HG03575 (cell line): Measurements from ENCODE around the gene NAA11.
"Not testable (repeated sequence)": the region's sequence is repeated elsewhere in the genome, so short reads cannot be mapped to it uniquely, and the experiment has no call there.

ENCODE experiments used
- ATAC-seq: cut with Tn5 transposase; IDR thresholded peaks from one replicate; pipeline ENCODE4 v1.9.1; 2021; ENCODE audit not compliant: unreplicated experiment, insufficient number of reproducible peaks, low FRiP score; ENCODE audit errors: extremely low read depth

Gene NAA11

DNA sequence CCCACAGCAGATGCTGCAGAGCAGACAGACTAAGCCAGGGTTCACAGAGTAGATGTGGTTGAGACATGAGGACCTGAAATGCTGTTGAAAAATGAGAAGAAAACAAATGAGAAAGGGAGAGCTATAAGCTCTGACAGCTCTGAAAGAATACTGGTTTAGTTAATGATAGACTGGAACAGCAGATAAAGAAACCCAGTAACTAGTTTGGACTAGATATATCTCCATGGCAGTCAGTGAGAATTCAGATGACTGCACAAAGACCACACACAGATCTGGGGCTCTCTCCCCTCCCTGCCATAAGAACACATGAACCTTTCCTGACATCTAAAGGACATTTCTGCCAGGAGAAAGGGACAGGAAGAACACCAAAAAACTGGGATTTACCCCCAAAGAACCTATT is 8.2 kb downstream of the NAA11 start:
- ATAC-seq, result no peak

DNA sequence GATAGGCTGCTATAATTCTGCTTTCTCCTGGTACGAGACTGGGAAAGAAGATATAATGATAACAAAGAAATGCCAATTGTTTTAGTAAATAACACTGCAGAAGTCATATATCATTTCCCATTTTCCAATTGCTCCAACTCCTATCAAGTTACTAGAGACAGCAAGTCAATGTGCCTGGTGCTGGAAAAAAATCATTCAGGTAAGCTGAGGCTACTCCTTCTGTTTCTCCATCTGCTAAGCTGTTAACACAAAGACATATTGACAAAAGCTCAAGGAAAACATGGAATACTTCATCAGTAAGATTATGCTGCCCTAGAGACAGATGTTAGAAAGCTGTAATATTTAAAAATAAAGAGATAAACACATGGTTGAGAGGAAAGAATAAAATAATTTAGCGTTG is 10.0 kb downstream of the NAA11 start:
- ATAC-seq, result no peak

- ATAC-seq, result no peak
Measured at GRCh38 chr4:79311279-79311678, 14.6 kb downstream of the NAA11 start.

DNA sequence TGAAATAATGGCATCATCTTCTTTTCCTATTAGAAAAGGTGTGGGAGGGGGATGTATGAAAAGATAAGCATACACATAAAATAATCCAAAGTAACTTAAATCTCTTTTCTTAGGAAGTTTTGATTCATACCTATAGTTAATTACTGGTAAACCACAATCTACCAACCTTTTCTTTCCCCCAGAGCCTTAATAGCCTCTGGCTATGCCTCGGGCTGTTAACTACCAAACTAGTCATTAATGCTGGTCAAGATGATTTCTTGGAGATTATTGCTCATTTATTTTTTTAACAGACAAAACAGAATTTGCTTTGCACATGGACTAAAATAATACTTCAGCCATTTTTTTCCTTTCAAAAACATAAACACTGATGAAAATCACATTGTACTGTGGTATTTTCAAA is 16.9 kb downstream of the NAA11 start:
- no peak for ATAC-seq

DNA sequence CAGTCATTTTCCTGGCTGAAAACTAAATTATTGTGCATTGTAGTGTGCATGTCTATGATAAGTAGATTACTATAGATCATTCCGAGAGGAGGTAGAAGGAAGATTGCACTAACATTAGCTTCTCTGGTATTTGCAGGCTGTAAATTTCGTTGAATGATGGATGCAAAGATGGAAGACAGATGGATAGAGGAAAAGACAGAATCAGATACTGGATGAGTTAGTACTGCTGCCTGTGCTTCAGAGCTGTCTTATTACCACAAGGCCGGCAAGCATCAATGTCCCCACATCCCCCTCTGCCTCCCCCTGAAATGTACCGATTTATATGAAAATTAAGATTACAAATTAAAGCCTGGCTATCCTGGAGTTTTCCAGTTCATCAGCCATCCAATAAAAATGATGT is 17.7 kb downstream of the NAA11 start:
- no peak for ATAC-seq

GRCh38 chr4:79306795-79307194 is 19.1 kb downstream of the NAA11 start:
- ATAC-seq, result no peak

DNA sequence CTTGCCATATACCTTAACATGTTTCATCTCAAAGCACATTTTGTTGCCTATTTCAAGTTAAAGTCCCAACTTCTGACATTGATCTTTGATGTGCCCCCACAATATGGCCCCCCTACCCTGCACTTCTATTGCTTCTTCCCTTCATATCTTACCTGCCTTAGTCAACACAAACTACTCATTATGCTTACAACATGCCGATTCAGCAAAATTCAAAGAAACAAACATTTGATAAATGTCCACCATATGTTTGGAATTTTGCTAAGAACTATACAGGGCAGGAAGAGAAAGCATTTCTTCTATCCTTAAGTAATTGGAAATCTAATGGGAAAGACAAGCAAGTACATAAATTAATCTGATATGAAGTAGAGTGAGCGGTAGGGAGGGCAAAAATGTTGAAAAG is 25.6 kb downstream of the NAA11 start:
- no peak for ATAC-seq

- no peak for ATAC-seq
Measured at GRCh38 chr4:79298484-79298883, 27.4 kb downstream of the NAA11 start.

- no peak for ATAC-seq
Measured at GRCh38 chr4:79298027-79298426, 27.8 kb downstream of the NAA11 start.

- ATAC-seq, result no peak
Measured at GRCh38 chr4:79297479-79297878, 28.4 kb downstream of the NAA11 start.

- no peak for ATAC-seq
Measured at GRCh38 chr4:79296768-79297428, 29.0 kb downstream of the NAA11 start.

- no peak for ATAC-seq
Measured at GRCh38 chr4:79295086-79295485, 30.8 kb downstream of the NAA11 start.

- ATAC-seq, result no peak
Measured at GRCh38 chr4:79294064-79294463, 31.8 kb downstream of the NAA11 start.

- ATAC-seq, result no peak
Measured at GRCh38 chr4:79292008-79292407, 33.9 kb downstream of the NAA11 start.

- ATAC-seq, result no peak
Measured at GRCh38 chr4:79290376-79290775, 35.5 kb downstream of the NAA11 start.

- ATAC-seq, result no peak
Measured at GRCh38 chr4:79288185-79288584, 37.7 kb downstream of the NAA11 start.

DNA sequence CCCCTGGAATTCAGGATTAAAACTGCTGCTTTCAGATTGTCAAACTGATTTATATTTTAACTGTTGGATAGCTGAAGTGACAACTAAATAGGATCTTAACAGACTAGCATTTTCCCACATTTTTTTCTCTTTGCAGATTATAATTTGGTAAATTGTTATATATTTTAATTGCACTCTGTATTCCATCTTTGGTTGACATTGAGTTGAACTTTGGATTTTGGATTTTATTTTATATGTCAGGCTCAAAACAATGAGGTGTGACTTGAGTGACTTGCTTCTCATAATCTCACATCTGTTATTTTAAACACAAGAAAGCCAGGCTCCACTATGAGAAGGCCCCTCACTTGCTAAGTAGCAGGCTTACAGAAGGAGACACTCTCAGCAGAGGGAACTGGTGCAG is 38.1 kb downstream of the NAA11 start:
- ATAC-seq, result no peak

- ATAC-seq, result no peak
Measured at GRCh38 chr4:79287076-79287475, 38.8 kb downstream of the NAA11 start.

DNA sequence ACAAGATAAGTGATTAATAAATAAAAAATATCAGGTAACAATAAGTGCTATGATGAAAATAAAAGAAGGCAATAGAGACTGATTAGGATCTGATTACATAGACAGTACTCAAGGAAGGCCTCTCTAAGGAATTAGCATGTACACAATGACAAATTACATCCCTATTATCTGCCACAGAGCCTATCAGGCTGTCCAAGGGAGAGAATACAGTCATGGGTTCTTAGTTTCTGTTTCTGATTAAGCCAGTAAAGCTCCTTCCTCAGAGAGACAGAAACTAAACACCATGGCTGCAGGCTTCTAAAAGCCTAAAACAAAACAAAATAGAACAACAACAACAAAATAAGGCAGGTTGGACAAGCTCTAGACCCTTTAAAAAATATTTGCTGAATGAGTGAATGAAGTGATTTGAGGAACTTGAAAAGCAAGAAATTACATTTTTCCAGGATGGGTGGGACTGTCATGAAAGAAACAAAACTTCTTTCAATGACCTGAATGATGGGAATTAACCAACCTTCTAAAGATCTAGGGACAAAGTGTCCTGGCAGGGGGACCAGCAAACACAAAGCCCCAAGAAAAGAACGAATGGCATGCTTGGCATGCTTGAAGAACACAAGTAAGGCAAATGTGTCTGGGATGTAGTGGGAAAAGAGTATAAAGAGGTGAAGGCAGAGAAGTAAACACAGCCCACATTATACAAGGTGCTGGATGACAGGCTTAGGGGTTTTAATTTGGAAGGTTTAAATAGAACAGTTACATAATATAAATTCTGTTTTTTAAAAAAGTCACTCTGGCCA is 44.1 kb downstream of the NAA11 start:
- no peak for ATAC-seq

- ATAC-seq, result not testable (repeated sequence)
Measured at GRCh38 chr4:79277467-79277866, 48.4 kb downstream of the NAA11 start.

GRCh38 chr4:79273915-79274314 is 51.9 kb downstream of the NAA11 start:
- ATAC-seq, result no peak
